HT1080 (cell line): ENCODE results near the gene CARMIL3. TPM values are rescaled to one million over a fixed set of nuclear protein-coding genes. Genes with fewer than 3 reads are reported as not detected.

Experiments used
- DNase-seq: peaks from one replicate; pipeline ENCODE4 v3.0.0-alpha.2; 2015; ENCODE audit warnings: low read depth
- total RNA-seq: library from RNA; depleted of rRNA; stranded (reverse); fragments of >200 nt; shearing (Covaris generic); gene quantifications from 2 replicates; pipeline ENCODE4 v1.2.3, GENCODE V29; 2014; rRNA removed

Gene CARMIL3
- total RNA-seq, 1 experiment from 2014 or later: 0.11 TPM

GRCh38 chr14:24114532-24115421 lies 63.0 kb downstream of the CARMIL3 start, which contains the start of the genes DCAF11 and NRL:
Gene DCAF11 (plus strand): TSS chr14:24114777. CDS start chr14:24115595, 818 bp downstream.
Gene NRL (minus strand): TSS chr14:24114949. CDS start chr14:24082848, 32,101 bp downstream.
- peak; percentile 100 for DNase-seq

- DNase-seq: no peak
Observed at GRCh38 chr14:24115422-24116127, 63.8 kb downstream of the CARMIL3 start.

GRCh38 chr14:24116128-24116814 lies 64.5 kb downstream of the CARMIL3 start:
- DNase-seq: no peak

GRCh38 chr14:24117179-24117578 lies 65.4 kb downstream of the CARMIL3 start:
- DNase-seq: no peak

Other genes with a start within 250 kb of the CARMIL3 start
- 36.9 and 37.4 TPM in 2 replicates for gene DHRS4, start 98.2 kb upstream of the CARMIL3 start, total RNA-seq
- gene DHRS4L2, start 63.1 kb upstream of the CARMIL3 start, total RNA-seq: 24.6 and 31.5 TPM in 2 replicates
- gene CPNE6, start 19.6 kb downstream of the CARMIL3 start, total RNA-seq: not detected in 2 replicates
- gene PCK2, start 42.3 kb downstream of the CARMIL3 start, total RNA-seq: 27.1 and 29.3 TPM in 2 replicates
- 37.2 and 46.7 TPM in 2 replicates for gene DCAF11, start 62.8 kb downstream of the CARMIL3 start, total RNA-seq
- 1.3 and 4.4 TPM in 2 replicates for gene NRL, start 62.9 kb downstream of the CARMIL3 start, total RNA-seq
- gene FITM1, start 78.7 kb downstream of the CARMIL3 start, total RNA-seq: 0.63 TPM in 1 of 2 replicates, not detected in the other
- 130 and 149 TPM in 2 replicates for gene PSME1, start 84.2 kb downstream of the CARMIL3 start, total RNA-seq
- gene EMC9, start 89.6 kb downstream of the CARMIL3 start, total RNA-seq: 30.2 and 32.2 TPM in 2 replicates
- 224 and 243 TPM in 2 replicates for gene PSME2, start 94.6 kb downstream of the CARMIL3 start, total RNA-seq
- gene RNF31, start 95.5 kb downstream of the CARMIL3 start, total RNA-seq: 57.7 and 69.8 TPM in 2 replicates
- gene IRF9, start 109.3 kb downstream of the CARMIL3 start, total RNA-seq: 5.0 and 7.8 TPM in 2 replicates
- 0.53 and 1.0 TPM in 2 replicates for gene REC8, start 120.1 kb downstream of the CARMIL3 start, total RNA-seq
- gene IPO4, start 136.8 kb downstream of the CARMIL3 start, total RNA-seq: 242 and 273 TPM in 2 replicates
- 54.0 and 68.3 TPM in 2 replicates for gene TM9SF1, start 143.4 kb downstream of the CARMIL3 start, total RNA-seq
- gene TSSK4, start 153.7 kb downstream of the CARMIL3 start, total RNA-seq: 0.13 TPM in 1 of 2 replicates, not detected in the other
- gene CHMP4A, start 161.5 kb downstream of the CARMIL3 start, total RNA-seq: 20.0 and 44.4 TPM in 2 replicates
- gene MDP1, start 164.1 kb downstream of the CARMIL3 start, total RNA-seq: 10.6 and 12.3 TPM in 2 replicates
- 307 and 368 TPM in 2 replicates for gene NEDD8, start 180.4 kb downstream of the CARMIL3 start, total RNA-seq
- 92.5 and 107 TPM in 2 replicates for gene GMPR2, start 180.9 kb downstream of the CARMIL3 start, total RNA-seq
- gene TINF2, start 190.6 kb downstream of the CARMIL3 start, total RNA-seq: 47.2 and 52.4 TPM in 2 replicates
- 0.76 and 1.4 TPM in 2 replicates for gene TGM1, start 211.2 kb downstream of the CARMIL3 start, total RNA-seq
- gene RABGGTA, start 219.6 kb downstream of the CARMIL3 start, total RNA-seq: 24.0 and 24.5 TPM in 2 replicates
- 6.0 and 6.9 TPM in 2 replicates for gene DHRS1, start 247.8 kb downstream of the CARMIL3 start, total RNA-seq
- gene NOP9, start 247.8 kb downstream of the CARMIL3 start, total RNA-seq: 21.1 and 25.6 TPM in 2 replicates